MCF 10A (cell line): Measurements from ENCODE around the gene VSIG8. TPM values are rescaled to one million over a fixed set of nuclear protein-coding genes. Genes with fewer than 3 reads are reported as not detected.

Experiments used
- BruUV-seq: library from RNA; stranded (reverse); fragments of 400-500 nt; replicated peaks from 2 replicates; lab custom pipeline; 2021; lab: Mats Ljungman, UMichigan
- CTCF ChIA-PET: fragments of 300-600 bp; sonication (Branson Sonifier 250); formaldehyde crosslinking; extraction: SDS; loops from one replicate; lab custom pipeline; 2021; ENCODE audit warnings: antibody characterized with exemption, inconsistent platforms; lab: Yijun Ruan, JAX
- POLR2A ChIA-PET: fragments of 300-600, 350-650 bp; sonication (Branson Sonifier 250); formaldehyde crosslinking; extraction: SDS; loops from one replicate; lab custom pipeline; 2020; ENCODE audit warnings: antibody characterized with exemption, inconsistent platforms; lab: Yijun Ruan, JAX
- DNase-seq: peaks from one replicate; pipeline ENCODE4 v3.0.0-alpha.2; 2018; ENCODE audit not compliant: unreplicated experiment
- H3K27ac Mint-ChIP-seq: one replicate; pipeline ENCODE4 v1.8.0; 2022; ENCODE audit warnings: mild to moderate bottlenecking, low read depth, mixed read lengths; ENCODE audit not compliant: unreplicated experiment
- H3K27me3 Mint-ChIP-seq: one replicate; pipeline ENCODE4 v1.8.0; 2022; ENCODE audit warnings: mixed read lengths; ENCODE audit not compliant: insufficient read depth, unreplicated experiment
- H3K36me3 Mint-ChIP-seq: one replicate; pipeline ENCODE4 v1.8.0; 2022; ENCODE audit warnings: mild to moderate bottlenecking, moderate library complexity, mixed read lengths; ENCODE audit not compliant: insufficient read depth, unreplicated experiment
- H3K4me1 Mint-ChIP-seq: one replicate; pipeline ENCODE4 v1.8.0; 2022; ENCODE audit warnings: mixed read lengths; ENCODE audit not compliant: insufficient read depth, unreplicated experiment
- H3K4me3 Mint-ChIP-seq: one replicate; pipeline ENCODE4 v1.8.0; 2022; ENCODE audit warnings: mild to moderate bottlenecking, moderate library complexity, mixed read lengths; ENCODE audit not compliant: unreplicated experiment
- H3K9me3 Mint-ChIP-seq: one replicate; pipeline ENCODE4 v1.8.0; 2022; ENCODE audit warnings: mixed read lengths; ENCODE audit not compliant: unreplicated experiment
- CTCF ChIP-seq: fragments of 200-600 bp; IDR thresholded peaks from one replicate; pipeline ENCODE4 v1.8.0; 2022; ENCODE audit warnings: antibody characterized with exemption, mild to moderate bottlenecking; ENCODE audit not compliant: unreplicated experiment
- intact Hi-C: fragments of 100-400 bp; cut with micrococcal nuclease; formaldehyde crosslinking; loops from 2 replicates; pipeline ENCODE4 v1.14.1; 2022
- total RNA-seq: library from RNA; stranded (reverse); gene quantifications from 2 replicates; pipeline ENCODE4 v1.2.3, GENCODE V29; 2022

The VSIG8 gene
- total RNA-seq, 1 experiment from 2014 or later: not detected

GRCh38 chr1:159851407-159851806, 11.1 kb downstream of the VSIG8 start:
- Mint-ChIP-seq H3K27me3 (no peaks in the 10 kb centered on the region), H3K9me3 (no peaks in the 10 kb centered on the region), H3K36me3 (no peaks in the 10 kb centered on the region), H3K27ac (no peak overlapping the region), H3K4me3 (no peak overlapping the region), H3K4me1 (peaks cover 39% of the 10 kb centered on the region)
- peak; percentile 27 for DNase-seq
- CTCF ChIA-PET: interaction anchor here (0.8 to 6.0 kb wide), 8 partner anchors 17 to 70 kb away, joined by 3 to 98 read pairs (median 4); partner anchors contain the start of genes DUSP23 and FCRL6
- intact Hi-C loops: loop anchor here (5.0 kb wide), 1 partner anchor 69 kb away; the partner anchor contains the start of gene DUSP23
- POLR2A ChIA-PET: interaction anchor here (0.7 to 9.6 kb wide), 4 partner anchors 9 to 38 kb away, joined by 4 to 80 read pairs (median 29); no protein-coding TSS in a partner anchor
- TF ChIP-seq CTCF: peak; percentile 8
- no TSS peak for BruUV-seq

GRCh38 chr1:159849626-159850366, 12.7 kb downstream of the VSIG8 start:
- ChIA-PET POLR2A (interaction anchor here (0.9 to 9.6 kb wide), 4 partner anchors 19 to 839 kb away, joined by 4 to 80 read pairs (median 29); no protein-coding TSS in a partner anchor), CTCF (interaction anchor here (0.7 to 6.0 kb wide), 8 partner anchors 8 to 689 kb away, joined by 3 to 98 read pairs (median 4); no protein-coding TSS in a partner anchor)
- H3K27ac Mint-ChIP-seq: peak overlapping the region; percentile 74
- no TSS peak for BruUV-seq
- H3K27me3 Mint-ChIP-seq: no peaks in the 10 kb centered on the region
- DNase-seq: peak; percentile 75
- intact Hi-C loops: loop anchor here (1.0 to 5.0 kb wide), 2 partner anchors 33 to 67 kb away; partner anchors contain the start of gene DUSP23
- H3K9me3 Mint-ChIP-seq: no peaks in the 10 kb centered on the region
- H3K36me3 Mint-ChIP-seq: no peaks in the 10 kb centered on the region
- H3K4me3 Mint-ChIP-seq: peak overlapping the region; percentile 49
- no peak for TF ChIP-seq CTCF
- H3K4me1 Mint-ChIP-seq: peaks cover 41% of the 10 kb centered on the region

- BruUV-seq: no TSS peak
- Mint-ChIP-seq H3K9me3 (no peaks in the 10 kb centered on the region), H3K4me3 (no peak overlapping the region), H3K27me3 (no peaks in the 10 kb centered on the region), H3K36me3 (no peaks in the 10 kb centered on the region), H3K4me1 (peaks cover 36% of the 10 kb centered on the region), H3K27ac (no peak overlapping the region)
- no peak for DNase-seq
- ChIA-PET POLR2A (interaction anchor here (2.0 kb wide), 1 partner anchor 21 kb away, joined by 4 read pairs; no protein-coding TSS in a partner anchor), CTCF (interaction anchor here (0.6 to 3.0 kb wide), 7 partner anchors 30 to 183 kb away, joined by 3 to 17 read pairs (median 4); no protein-coding TSS in a partner anchor)
- intact Hi-C loops: no loop called here
- no peak for TF ChIP-seq CTCF
These were observed 14.1 kb downstream of the VSIG8 start for GRCh38 chr1:159848326-159848725.

GRCh38 chr1:159847231-159847630, 15.2 kb downstream of the VSIG8 start:
- no TSS peak for BruUV-seq
- ChIA-PET CTCF (interaction anchor here (0.6 to 3.0 kb wide), 5 partner anchors 42 to 687 kb away, joined by 3 to 17 read pairs (median 4); no protein-coding TSS in a partner anchor), POLR2A (interaction anchor here (2.0 kb wide), 1 partner anchor 22 kb away, joined by 4 read pairs; no protein-coding TSS in a partner anchor)
- H3K4me3 Mint-ChIP-seq: no peak overlapping the region
- no peak for DNase-seq
- no peaks in the 10 kb centered on the region for H3K36me3 Mint-ChIP-seq
- peak overlapping the region; percentile 44 for H3K27ac Mint-ChIP-seq
- no peaks in the 10 kb centered on the region for H3K27me3 Mint-ChIP-seq
- TF ChIP-seq CTCF: no peak
- intact Hi-C loops: no loop called here
- H3K9me3 Mint-ChIP-seq: no peaks in the 10 kb centered on the region
- peaks cover 34% of the 10 kb centered on the region for H3K4me1 Mint-ChIP-seq
